WTC11 (cell line): ENCODE measurements around the gene RNF115.

Experiments
- ATF2 ChIP-seq: sonication (generic); formaldehyde crosslinking; IDR thresholded peaks from 2 replicates; pipeline ENCODE4 v1.8.1; 2022; ENCODE audit warnings: low read depth, missing genetic modification reagents, borderline replicate concordance
- ESRRA ChIP-seq: sonication (generic); formaldehyde crosslinking; IDR thresholded peaks from 2 replicates; pipeline ENCODE4 v1.8.1; 2022; ENCODE audit warnings: mild to moderate bottlenecking, missing genetic modification reagents, borderline replicate concordance
- FOXK1 ChIP-seq: sonication (generic); formaldehyde crosslinking; IDR thresholded peaks from 2 replicates; pipeline ENCODE4 v1.8.0; 2022; ENCODE audit warnings: mild to moderate bottlenecking, moderate library complexity, missing genetic modification reagents
- NFE2L1 ChIP-seq: sonication (generic); formaldehyde crosslinking; IDR thresholded peaks from 2 replicates; pipeline ENCODE4 v1.8.1; 2023; ENCODE audit warnings: missing genetic modification reagents
- ZNF121 ChIP-seq: sonication (generic); formaldehyde crosslinking; IDR thresholded peaks from 2 replicates; pipeline ENCODE4 v1.8.0; 2023; ENCODE audit warnings: missing genetic modification reagents
- ZNF512 ChIP-seq: sonication (generic); formaldehyde crosslinking; IDR thresholded peaks from 2 replicates; pipeline ENCODE4 v1.8.1; 2022; ENCODE audit warnings: missing genetic modification reagents, borderline replicate concordance
- ZNF671 ChIP-seq: fragments of 250-450 bp; sonication (Bioruptor Pico); IDR thresholded peaks from 2 replicates; pipeline ENCODE4 v1.8.0; 2021; ENCODE audit warnings: mild to moderate bottlenecking
- TF ChIP-seq, protein P1 (sequence below): fragments of 200-600 bp; IDR thresholded peaks from 2 replicates; pipeline ENCODE4 v1.8.0; 2022; ENCODE audit warnings: antibody characterized with exemption
- TF ChIP-seq, protein P2 (sequence below): sonication (generic); formaldehyde crosslinking; IDR thresholded peaks from 2 replicates; pipeline ENCODE4 v1.8.1; 2023; ENCODE audit warnings: mild to moderate bottlenecking, missing genetic modification reagents
- TF ChIP-seq, protein P3 (sequence below): sonication (generic); formaldehyde crosslinking; IDR thresholded peaks from 2 replicates; pipeline ENCODE4 v1.8.0; 2022; ENCODE audit warnings: mild to moderate bottlenecking, missing genetic modification reagents

- TF ChIP-seq, protein P1, sequence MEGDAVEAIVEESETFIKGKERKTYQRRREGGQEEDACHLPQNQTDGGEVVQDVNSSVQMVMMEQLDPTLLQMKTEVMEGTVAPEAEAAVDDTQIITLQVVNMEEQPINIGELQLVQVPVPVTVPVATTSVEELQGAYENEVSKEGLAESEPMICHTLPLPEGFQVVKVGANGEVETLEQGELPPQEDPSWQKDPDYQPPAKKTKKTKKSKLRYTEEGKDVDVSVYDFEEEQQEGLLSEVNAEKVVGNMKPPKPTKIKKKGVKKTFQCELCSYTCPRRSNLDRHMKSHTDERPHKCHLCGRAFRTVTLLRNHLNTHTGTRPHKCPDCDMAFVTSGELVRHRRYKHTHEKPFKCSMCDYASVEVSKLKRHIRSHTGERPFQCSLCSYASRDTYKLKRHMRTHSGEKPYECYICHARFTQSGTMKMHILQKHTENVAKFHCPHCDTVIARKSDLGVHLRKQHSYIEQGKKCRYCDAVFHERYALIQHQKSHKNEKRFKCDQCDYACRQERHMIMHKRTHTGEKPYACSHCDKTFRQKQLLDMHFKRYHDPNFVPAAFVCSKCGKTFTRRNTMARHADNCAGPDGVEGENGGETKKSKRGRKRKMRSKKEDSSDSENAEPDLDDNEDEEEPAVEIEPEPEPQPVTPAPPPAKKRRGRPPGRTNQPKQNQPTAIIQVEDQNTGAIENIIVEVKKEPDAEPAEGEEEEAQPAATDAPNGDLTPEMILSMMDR: no peak
- TF ChIP-seq ZNF121 (no peak), ATF2 (CRISPR knock-in tag) (no peak), ZNF671 (CRISPR knock-in tag) (no peak), NFE2L1 (CRISPR knock-in tag) (no peak), ZNF512 (CRISPR knock-in tag) (no peak), ESRRA (no peak), FOXK1 (CRISPR knock-in tag) (no peak)
- TF ChIP-seq, protein P2, sequence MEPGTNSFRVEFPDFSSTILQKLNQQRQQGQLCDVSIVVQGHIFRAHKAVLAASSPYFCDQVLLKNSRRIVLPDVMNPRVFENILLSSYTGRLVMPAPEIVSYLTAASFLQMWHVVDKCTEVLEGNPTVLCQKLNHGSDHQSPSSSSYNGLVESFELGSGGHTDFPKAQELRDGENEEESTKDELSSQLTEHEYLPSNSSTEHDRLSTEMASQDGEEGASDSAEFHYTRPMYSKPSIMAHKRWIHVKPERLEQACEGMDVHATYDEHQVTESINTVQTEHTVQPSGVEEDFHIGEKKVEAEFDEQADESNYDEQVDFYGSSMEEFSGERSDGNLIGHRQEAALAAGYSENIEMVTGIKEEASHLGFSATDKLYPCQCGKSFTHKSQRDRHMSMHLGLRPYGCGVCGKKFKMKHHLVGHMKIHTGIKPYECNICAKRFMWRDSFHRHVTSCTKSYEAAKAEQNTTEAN (CRISPR knock-in tag): no peak
- TF ChIP-seq, protein P3, sequence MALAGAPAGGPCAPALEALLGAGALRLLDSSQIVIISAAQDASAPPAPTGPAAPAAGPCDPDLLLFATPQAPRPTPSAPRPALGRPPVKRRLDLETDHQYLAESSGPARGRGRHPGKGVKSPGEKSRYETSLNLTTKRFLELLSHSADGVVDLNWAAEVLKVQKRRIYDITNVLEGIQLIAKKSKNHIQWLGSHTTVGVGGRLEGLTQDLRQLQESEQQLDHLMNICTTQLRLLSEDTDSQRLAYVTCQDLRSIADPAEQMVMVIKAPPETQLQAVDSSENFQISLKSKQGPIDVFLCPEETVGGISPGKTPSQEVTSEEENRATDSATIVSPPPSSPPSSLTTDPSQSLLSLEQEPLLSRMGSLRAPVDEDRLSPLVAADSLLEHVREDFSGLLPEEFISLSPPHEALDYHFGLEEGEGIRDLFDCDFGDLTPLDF (CRISPR knock-in tag): no peak
Observed at GRCh38 chr1:145796753-145797152, 27.1 kb downstream of the RNF115 start.
